NCI-H187 treated with DMSO at 0.1 percent for 48 hours (cell line): Measurements from ENCODE around the gene ADRA2C.

Source experiments
- DNase-seq: peaks from one replicate; lab custom pipeline; 2025; lab: John Stamatoyannopoulos, UW

The ADRA2C gene

GRCh38 chr4:3733195-3733594, 33.0 kb upstream of the ADRA2C start:
- no peak for DNase-seq

- no peak for DNase-seq
These were observed 31.0 kb upstream of the ADRA2C start for GRCh38 chr4:3735196-3735595.

GRCh38 chr4:3736290-3736689, 29.9 kb upstream of the ADRA2C start:
- no peak for DNase-seq

- DNase-seq = no peak
These were observed 29.4 kb upstream of the ADRA2C start for GRCh38 chr4:3736806-3737205.

GRCh38 chr4:3739577-3739976, 26.6 kb upstream of the ADRA2C start:
- DNase-seq = no peak

- no peak for DNase-seq
These were observed 25.9 kb upstream of the ADRA2C start for GRCh38 chr4:3740256-3740655.

GRCh38 chr4:3741217-3742011, 24.8 kb upstream of the ADRA2C start:
- DNase-seq = no peak

GRCh38 chr4:3742610-3743009, 23.6 kb upstream of the ADRA2C start:
- no peak for DNase-seq

- DNase-seq = no peak
These were observed 22.0 kb upstream of the ADRA2C start for GRCh38 chr4:3744232-3744631.

GRCh38 chr4:3744901-3745300, 21.3 kb upstream of the ADRA2C start:
- no peak for DNase-seq

GRCh38 chr4:3745886-3746656, 20.1 kb upstream of the ADRA2C start:
- DNase-seq = no peak

- DNase-seq = no peak
These were observed 19.2 kb upstream of the ADRA2C start for GRCh38 chr4:3746701-3747580.

GRCh38 chr4:3747581-3747904, 18.6 kb upstream of the ADRA2C start:
- DNase-seq = no peak

- DNase-seq = no peak
These were observed 17.9 kb upstream of the ADRA2C start for GRCh38 chr4:3748136-3748898.

GRCh38 chr4:3749081-3749480, 17.1 kb upstream of the ADRA2C start:
- no peak for DNase-seq

GRCh38 chr4:3750334-3750733, 15.9 kb upstream of the ADRA2C start:
- no peak for DNase-seq

- no peak for DNase-seq
These were observed 14.2 kb upstream of the ADRA2C start for GRCh38 chr4:3752022-3752421.

GRCh38 chr4:3753726-3754412, 12.3 kb upstream of the ADRA2C start:
- DNase-seq = no peak

GRCh38 chr4:3756343-3757059, 9.7 kb upstream of the ADRA2C start:
- DNase-seq = no peak

GRCh38 chr4:3759236-3759635, 6.9 kb upstream of the ADRA2C start:
- no peak for DNase-seq

- no peak for DNase-seq
These were observed 5.8 kb upstream of the ADRA2C start for GRCh38 chr4:3760346-3760745.
